Measurements from ENCODE around the gene AOPEP.

DNA sequence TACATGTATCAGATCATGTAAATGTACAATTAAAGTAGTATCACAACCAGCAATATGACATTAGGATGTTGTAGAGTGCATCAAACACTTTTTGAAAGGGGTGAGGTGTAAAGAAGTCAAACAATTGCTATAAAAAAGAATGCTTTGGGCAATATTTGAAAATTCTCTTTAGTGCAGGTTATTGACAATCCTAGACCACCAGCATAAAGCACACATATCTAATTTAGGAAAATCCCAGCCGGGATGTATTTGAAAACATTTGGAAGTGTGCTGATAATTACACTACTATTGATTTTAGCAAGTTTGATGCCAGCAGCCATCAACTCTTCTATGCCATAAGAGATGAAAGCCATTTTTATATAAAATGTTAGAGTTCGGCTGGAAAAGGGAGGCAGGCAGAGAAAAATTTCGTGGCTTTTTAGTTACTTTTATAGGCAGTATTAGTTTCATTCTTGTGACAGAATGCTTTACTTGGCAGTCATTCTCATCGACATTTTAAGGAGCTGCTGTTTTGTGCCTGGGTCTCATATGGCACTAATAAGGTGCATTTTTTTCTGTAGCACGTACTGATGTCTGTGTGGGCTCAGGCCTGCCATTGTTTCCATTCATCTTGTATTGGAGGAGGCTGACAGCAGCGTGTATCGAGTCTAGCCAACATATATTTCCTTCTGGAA lies 285.7 kb downstream of the AOPEP start:
- TF ChIP-seq, protein P1, sequence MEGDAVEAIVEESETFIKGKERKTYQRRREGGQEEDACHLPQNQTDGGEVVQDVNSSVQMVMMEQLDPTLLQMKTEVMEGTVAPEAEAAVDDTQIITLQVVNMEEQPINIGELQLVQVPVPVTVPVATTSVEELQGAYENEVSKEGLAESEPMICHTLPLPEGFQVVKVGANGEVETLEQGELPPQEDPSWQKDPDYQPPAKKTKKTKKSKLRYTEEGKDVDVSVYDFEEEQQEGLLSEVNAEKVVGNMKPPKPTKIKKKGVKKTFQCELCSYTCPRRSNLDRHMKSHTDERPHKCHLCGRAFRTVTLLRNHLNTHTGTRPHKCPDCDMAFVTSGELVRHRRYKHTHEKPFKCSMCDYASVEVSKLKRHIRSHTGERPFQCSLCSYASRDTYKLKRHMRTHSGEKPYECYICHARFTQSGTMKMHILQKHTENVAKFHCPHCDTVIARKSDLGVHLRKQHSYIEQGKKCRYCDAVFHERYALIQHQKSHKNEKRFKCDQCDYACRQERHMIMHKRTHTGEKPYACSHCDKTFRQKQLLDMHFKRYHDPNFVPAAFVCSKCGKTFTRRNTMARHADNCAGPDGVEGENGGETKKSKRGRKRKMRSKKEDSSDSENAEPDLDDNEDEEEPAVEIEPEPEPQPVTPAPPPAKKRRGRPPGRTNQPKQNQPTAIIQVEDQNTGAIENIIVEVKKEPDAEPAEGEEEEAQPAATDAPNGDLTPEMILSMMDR (IDR thresholded peaks at IDR 0.05; ENCODE audit: insufficient read depth, low read length, poor library complexity, severe bottlenecking): no peak
- TF ChIP-seq EZH2phosphoT487 (conservative IDR thresholded peaks at IDR 0.05; ENCODE audit: low read length): no peak

Measured in SU-DHL-6 (cell line).